Measurements from ENCODE around the gene GRIN2A. TPM values are rescaled to one million over a fixed set of nuclear protein-coding genes. Genes with fewer than 3 reads are reported as not detected.

Gene GRIN2A
- total RNA-seq, 1 donor from 2014 or later = not detected

DNA sequence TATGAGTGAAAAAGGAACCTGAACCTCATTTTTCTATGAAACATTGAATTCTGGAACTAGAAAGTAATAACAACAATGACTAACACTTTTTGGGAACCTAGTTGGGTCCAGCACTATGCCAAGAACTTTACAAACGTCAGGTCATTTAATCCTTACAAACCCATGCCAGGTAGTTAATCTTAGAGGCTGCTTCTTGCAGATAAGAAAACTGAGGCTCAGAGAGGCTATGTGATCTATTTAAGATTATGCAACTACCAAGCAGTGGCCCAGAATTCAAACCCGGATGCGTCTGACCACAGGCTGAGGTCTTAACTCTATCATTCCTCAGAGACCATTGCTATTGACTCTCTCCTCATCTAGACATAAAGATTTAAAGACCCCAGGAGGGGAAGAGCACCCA, 358.7 kb downstream of the GRIN2A start:
- Mint-ChIP-seq H3K27ac (ENCODE audit: unreplicated experiment) (no peak overlapping the region), H3K27me3 (ENCODE audit: unreplicated experiment) (no peaks in the 10 kb centered on the region), H3K36me3 (ENCODE audit: unreplicated experiment) (no peaks in the 10 kb centered on the region), H3K4me3 (ENCODE audit: unreplicated experiment) (no peak overlapping the region), H3K9me3 (ENCODE audit: unreplicated experiment) (peaks cover 6% of the 10 kb centered on the region), H3K4me1 (ENCODE audit: unreplicated experiment) (no peaks in the 10 kb centered on the region)
- TF ChIP-seq, protein P1, sequence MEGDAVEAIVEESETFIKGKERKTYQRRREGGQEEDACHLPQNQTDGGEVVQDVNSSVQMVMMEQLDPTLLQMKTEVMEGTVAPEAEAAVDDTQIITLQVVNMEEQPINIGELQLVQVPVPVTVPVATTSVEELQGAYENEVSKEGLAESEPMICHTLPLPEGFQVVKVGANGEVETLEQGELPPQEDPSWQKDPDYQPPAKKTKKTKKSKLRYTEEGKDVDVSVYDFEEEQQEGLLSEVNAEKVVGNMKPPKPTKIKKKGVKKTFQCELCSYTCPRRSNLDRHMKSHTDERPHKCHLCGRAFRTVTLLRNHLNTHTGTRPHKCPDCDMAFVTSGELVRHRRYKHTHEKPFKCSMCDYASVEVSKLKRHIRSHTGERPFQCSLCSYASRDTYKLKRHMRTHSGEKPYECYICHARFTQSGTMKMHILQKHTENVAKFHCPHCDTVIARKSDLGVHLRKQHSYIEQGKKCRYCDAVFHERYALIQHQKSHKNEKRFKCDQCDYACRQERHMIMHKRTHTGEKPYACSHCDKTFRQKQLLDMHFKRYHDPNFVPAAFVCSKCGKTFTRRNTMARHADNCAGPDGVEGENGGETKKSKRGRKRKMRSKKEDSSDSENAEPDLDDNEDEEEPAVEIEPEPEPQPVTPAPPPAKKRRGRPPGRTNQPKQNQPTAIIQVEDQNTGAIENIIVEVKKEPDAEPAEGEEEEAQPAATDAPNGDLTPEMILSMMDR (IDR thresholded peaks at IDR 0.05) = no peak
- DNase-seq (ENCODE audit: extremely low spot score, unreplicated experiment) = no peak

DNA sequence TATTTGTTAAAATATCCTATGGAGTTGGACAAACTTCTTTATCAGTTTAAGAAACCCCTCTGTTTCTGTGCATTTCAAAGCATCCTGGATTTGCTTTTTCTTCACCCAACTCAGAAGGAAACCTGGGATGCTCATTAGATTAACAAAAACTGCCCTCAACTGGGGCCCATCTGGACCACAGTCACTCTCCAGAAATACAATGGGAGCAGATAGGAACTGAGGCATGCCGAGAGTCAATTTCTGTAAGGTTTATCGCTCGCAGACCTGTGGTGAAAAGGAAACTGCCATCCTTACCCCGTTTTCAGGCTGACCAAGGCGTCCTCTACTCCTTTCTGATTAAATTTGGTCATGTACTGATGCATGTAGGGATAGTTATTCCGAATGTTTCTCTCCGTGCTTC, 360.3 kb downstream of the GRIN2A start:
- Mint-ChIP-seq H3K36me3 (ENCODE audit: unreplicated experiment) (no peaks in the 10 kb centered on the region), H3K9me3 (ENCODE audit: unreplicated experiment) (peaks cover 6% of the 10 kb centered on the region), H3K27ac (ENCODE audit: unreplicated experiment) (no peak overlapping the region), H3K4me3 (ENCODE audit: unreplicated experiment) (no peak overlapping the region), H3K27me3 (ENCODE audit: unreplicated experiment) (no peaks in the 10 kb centered on the region), H3K4me1 (ENCODE audit: unreplicated experiment) (no peaks in the 10 kb centered on the region)
- DNase-seq (ENCODE audit: extremely low spot score, unreplicated experiment) = no peak
- TF ChIP-seq, protein P1 (IDR thresholded peaks at IDR 0.05) = no peak

DNA sequence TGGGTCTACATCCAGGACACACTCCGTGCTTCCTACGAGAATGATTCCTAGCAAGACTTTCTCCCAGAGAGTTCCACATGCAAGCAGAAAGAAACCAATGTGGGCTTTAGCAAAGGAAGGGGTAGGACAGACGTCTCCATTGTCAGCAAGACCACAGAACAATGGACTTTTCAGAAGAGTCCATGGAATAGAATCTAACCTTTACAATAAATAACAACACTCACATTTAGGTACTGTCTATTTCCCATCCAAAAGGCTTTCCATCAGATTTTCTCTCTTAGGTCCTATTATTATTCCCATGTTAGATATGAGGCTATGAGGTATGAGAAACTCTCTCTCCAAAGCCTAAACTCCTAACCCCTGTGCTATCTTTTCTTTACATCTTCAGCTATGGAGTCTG, 360.9 kb downstream of the GRIN2A start:
- H3K27ac Mint-ChIP-seq (ENCODE audit: unreplicated experiment) = no peak overlapping the region
- no peaks in the 10 kb centered on the region for H3K27me3 Mint-ChIP-seq (ENCODE audit: unreplicated experiment)
- no peaks in the 10 kb centered on the region for H3K36me3 Mint-ChIP-seq (ENCODE audit: unreplicated experiment)
- DNase-seq (ENCODE audit: extremely low spot score, unreplicated experiment) = no peak
- H3K4me3 Mint-ChIP-seq (ENCODE audit: unreplicated experiment) = no peak overlapping the region
- peaks cover 6% of the 10 kb centered on the region for H3K9me3 Mint-ChIP-seq (ENCODE audit: unreplicated experiment)
- H3K4me1 Mint-ChIP-seq (ENCODE audit: unreplicated experiment) = no peaks in the 10 kb centered on the region
- TF ChIP-seq, protein P1 (IDR thresholded peaks at IDR 0.05) = no peak

DNA sequence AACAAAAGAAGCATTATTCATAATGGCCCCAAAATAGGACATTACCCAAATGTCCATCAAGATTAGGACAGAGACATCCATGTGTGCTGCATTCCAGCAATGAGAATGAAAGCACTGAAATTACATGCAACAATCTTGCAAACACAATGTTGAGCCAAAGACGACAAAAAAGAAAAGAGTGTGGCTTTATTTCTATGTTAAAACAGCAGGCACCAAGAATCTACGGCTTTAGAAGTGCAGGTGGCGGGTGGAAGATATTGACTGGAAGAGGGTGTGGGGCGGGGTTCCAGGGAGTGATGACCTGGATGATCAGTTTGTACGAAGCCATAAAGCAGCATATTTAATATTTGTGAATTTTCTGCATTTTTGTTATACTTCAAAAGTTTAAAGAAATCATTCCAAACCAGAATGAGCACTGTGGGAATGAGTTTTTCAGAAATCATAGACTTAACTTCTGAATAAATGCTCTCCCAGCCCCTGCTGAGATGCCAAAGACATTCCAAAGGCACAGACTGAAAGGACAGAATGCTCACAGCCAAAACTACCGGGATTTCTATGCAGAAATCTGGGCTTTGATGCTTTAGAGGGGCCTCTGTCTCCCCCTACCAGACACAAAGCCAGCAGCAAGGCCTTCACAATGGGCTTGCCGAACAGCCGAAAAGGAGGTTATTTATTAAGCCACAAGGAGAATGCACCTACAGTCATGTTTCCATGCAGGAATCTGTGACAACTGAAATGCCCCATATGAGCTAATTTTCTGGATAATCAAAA, 361.6 kb downstream of the GRIN2A start:
- Mint-ChIP-seq H3K4me1 (ENCODE audit: unreplicated experiment) (no peaks in the 10 kb centered on the region), H3K4me3 (ENCODE audit: unreplicated experiment) (no peak overlapping the region), H3K27me3 (ENCODE audit: unreplicated experiment) (no peaks in the 10 kb centered on the region), H3K27ac (ENCODE audit: unreplicated experiment) (no peak overlapping the region), H3K36me3 (ENCODE audit: unreplicated experiment) (no peaks in the 10 kb centered on the region), H3K9me3 (ENCODE audit: unreplicated experiment) (peaks cover 6% of the 10 kb centered on the region)
- no peak for DNase-seq (ENCODE audit: extremely low spot score, unreplicated experiment)
- TF ChIP-seq, protein P1 (IDR thresholded peaks at IDR 0.05) = no peak

DNA sequence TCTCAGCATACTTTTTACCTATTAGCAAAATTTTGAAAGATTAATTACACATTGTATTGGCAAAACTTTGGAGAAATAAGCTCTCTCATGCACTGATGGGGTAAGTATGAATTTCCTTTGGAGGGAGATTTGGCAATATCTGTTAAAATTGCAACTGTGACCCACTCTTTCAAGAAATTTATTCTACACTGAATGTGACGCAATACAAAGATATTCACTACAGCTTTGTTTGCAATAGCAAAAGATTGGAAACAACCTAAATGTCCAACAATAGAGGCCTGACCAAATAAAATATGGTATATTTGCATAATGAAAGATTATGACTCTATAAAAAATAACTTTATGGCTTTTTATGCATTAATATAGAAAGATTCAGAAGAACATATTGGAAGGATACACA, 363.5 kb downstream of the GRIN2A start:
- Mint-ChIP-seq H3K4me1 (ENCODE audit: unreplicated experiment) (no peaks in the 10 kb centered on the region), H3K27me3 (ENCODE audit: unreplicated experiment) (no peaks in the 10 kb centered on the region), H3K9me3 (ENCODE audit: unreplicated experiment) (peaks cover 6% of the 10 kb centered on the region), H3K36me3 (ENCODE audit: unreplicated experiment) (no peaks in the 10 kb centered on the region), H3K27ac (ENCODE audit: unreplicated experiment) (no peak overlapping the region), H3K4me3 (ENCODE audit: unreplicated experiment) (no peak overlapping the region)
- TF ChIP-seq, protein P1 (IDR thresholded peaks at IDR 0.05) = no peak
- DNase-seq (ENCODE audit: extremely low spot score, unreplicated experiment) = no peak
